Endothelial cell (in vitro differentiated cells): ENCODE results near the gene SUSD2. TPM values are rescaled to one million over a fixed set of nuclear protein-coding genes. Genes with fewer than 3 reads are reported as not detected.

Source experiments
- DNase-seq: peaks from one replicate; pipeline ENCODE4 v3.0.0; 2021; ENCODE audit warnings: low spot score
- H3K27ac Mint-ChIP-seq: one replicate; pipeline ENCODE4 v1.8.0; 2021; ENCODE audit warnings: mixed read lengths, inconsistent platforms; ENCODE audit not compliant: unreplicated experiment
- H3K27me3 Mint-ChIP-seq: one replicate; pipeline ENCODE4 v1.8.0; 2021; ENCODE audit warnings: mild to moderate bottlenecking, moderate library complexity, mixed read lengths, inconsistent platforms; ENCODE audit not compliant: unreplicated experiment
- H3K36me3 Mint-ChIP-seq: one replicate; pipeline ENCODE4 v1.8.0; 2021; ENCODE audit warnings: mild to moderate bottlenecking, low read depth, mixed read lengths, inconsistent platforms; ENCODE audit not compliant: unreplicated experiment
- H3K4me1 Mint-ChIP-seq: one replicate; pipeline ENCODE4 v1.8.0; 2021; ENCODE audit warnings: mild to moderate bottlenecking, mixed read lengths, inconsistent platforms; ENCODE audit not compliant: unreplicated experiment
- H3K4me3 Mint-ChIP-seq: one replicate; pipeline ENCODE4 v1.8.0; 2021; ENCODE audit warnings: mild to moderate bottlenecking, mixed read lengths, inconsistent platforms; ENCODE audit not compliant: unreplicated experiment
- H3K9me3 Mint-ChIP-seq: one replicate; pipeline ENCODE4 v1.8.0; 2021; ENCODE audit warnings: mixed read lengths, inconsistent platforms; ENCODE audit not compliant: unreplicated experiment
- total RNA-seq: library from RNA; stranded (reverse); fragmentation: NEBNext Ultra II Directional; extraction: Animal tissue kit (Norgen Biotek cat#: 25700); gene quantifications from one replicate; pipeline ENCODE4 v1.2.1, GENCODE V29; 2021; ENCODE audit not compliant: unreplicated experiment
- TF ChIP-seq, protein P1 (sequence below): fragments of 200-600 bp; sonication (generic); IDR thresholded peaks from one replicate; pipeline ENCODE4 v1.5.0; 2021; ENCODE audit warnings: antibody characterized with exemption; ENCODE audit not compliant: unreplicated experiment

The SUSD2 gene
- total RNA-seq, 1 donor from 2014 or later, result 0.38 TPM

DNA sequence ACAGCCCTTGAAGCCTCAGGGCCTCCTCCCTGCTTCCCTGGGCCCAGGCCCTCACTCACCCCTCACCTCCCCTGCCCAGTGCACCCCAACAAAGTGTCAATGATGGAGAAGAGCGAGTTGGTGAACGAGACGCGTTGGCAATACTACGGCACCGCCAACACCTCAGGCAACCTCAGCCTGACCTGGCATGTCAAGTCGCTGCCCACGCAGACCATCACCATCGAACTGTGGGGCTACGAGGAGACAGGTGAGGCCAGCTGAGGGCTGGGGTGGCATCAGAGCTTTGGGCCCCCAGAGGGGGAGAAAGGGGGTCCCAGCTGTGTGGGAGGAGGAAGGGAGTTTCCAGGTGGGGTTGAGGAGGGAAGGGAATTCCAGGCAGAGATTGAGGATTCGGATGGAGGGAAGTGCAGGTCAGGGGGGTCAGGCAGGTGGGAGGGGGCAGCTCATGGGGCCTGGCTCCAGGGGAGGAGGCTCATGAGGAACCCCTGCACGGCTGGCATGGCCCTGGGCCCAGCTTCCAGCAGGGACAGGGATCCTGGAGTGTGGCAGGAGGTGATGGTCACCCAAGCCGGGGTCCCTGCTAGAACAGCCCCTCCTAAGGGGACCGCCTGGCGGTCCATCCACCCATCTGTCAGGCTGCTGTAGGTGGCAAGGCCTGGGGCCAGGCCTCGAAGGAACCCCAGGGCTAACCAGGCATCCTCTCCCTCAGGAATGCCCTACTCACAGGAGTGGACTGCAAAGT is 2.9 kb downstream of the SUSD2 start:
- Mint-ChIP-seq H3K36me3 (no peaks in the 10 kb centered on the region), H3K9me3 (no peaks in the 10 kb centered on the region), H3K4me1 (peaks cover 6% of the 10 kb centered on the region), H3K27ac (no peak overlapping the region), H3K27me3 (peaks cover 6% of the 10 kb centered on the region), H3K4me3 (no peak overlapping the region)
- TF ChIP-seq, protein P1, sequence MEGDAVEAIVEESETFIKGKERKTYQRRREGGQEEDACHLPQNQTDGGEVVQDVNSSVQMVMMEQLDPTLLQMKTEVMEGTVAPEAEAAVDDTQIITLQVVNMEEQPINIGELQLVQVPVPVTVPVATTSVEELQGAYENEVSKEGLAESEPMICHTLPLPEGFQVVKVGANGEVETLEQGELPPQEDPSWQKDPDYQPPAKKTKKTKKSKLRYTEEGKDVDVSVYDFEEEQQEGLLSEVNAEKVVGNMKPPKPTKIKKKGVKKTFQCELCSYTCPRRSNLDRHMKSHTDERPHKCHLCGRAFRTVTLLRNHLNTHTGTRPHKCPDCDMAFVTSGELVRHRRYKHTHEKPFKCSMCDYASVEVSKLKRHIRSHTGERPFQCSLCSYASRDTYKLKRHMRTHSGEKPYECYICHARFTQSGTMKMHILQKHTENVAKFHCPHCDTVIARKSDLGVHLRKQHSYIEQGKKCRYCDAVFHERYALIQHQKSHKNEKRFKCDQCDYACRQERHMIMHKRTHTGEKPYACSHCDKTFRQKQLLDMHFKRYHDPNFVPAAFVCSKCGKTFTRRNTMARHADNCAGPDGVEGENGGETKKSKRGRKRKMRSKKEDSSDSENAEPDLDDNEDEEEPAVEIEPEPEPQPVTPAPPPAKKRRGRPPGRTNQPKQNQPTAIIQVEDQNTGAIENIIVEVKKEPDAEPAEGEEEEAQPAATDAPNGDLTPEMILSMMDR, result no peak
- DNase-seq, result no peak

DNA sequence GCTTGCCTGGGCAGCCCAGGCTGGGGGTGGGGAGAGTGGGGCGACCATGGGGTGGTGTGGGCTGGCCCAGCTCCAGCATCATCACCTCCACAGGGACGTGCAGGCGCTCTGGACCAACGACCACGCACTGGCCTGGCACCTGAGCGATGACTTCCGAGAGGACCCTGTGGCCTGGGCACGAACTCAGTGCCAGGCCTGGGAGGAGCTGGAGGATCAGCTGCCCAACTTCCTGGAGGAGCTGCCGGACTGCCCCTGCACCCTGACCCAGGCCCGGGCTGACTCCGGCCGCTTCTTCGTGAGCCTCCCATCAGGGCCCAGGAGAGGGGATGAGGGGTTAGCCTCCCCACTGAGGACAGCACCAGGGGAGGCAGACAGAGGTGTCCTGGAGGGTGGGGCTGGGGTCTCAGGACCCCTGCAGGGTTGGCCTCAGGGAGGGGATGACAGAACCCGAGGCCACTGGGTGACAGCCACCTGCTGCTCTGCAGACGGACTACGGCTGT is 3.8 kb downstream of the SUSD2 start:
- H3K4me3 Mint-ChIP-seq, result no peak overlapping the region
- DNase-seq, result no peak
- TF ChIP-seq, protein P1, result no peak
- peaks cover 6% of the 10 kb centered on the region for H3K27me3 Mint-ChIP-seq
- no peak overlapping the region for H3K27ac Mint-ChIP-seq
- H3K4me1 Mint-ChIP-seq, result no peaks in the 10 kb centered on the region
- H3K36me3 Mint-ChIP-seq, result no peaks in the 10 kb centered on the region
- H3K9me3 Mint-ChIP-seq, result no peaks in the 10 kb centered on the region

DNA sequence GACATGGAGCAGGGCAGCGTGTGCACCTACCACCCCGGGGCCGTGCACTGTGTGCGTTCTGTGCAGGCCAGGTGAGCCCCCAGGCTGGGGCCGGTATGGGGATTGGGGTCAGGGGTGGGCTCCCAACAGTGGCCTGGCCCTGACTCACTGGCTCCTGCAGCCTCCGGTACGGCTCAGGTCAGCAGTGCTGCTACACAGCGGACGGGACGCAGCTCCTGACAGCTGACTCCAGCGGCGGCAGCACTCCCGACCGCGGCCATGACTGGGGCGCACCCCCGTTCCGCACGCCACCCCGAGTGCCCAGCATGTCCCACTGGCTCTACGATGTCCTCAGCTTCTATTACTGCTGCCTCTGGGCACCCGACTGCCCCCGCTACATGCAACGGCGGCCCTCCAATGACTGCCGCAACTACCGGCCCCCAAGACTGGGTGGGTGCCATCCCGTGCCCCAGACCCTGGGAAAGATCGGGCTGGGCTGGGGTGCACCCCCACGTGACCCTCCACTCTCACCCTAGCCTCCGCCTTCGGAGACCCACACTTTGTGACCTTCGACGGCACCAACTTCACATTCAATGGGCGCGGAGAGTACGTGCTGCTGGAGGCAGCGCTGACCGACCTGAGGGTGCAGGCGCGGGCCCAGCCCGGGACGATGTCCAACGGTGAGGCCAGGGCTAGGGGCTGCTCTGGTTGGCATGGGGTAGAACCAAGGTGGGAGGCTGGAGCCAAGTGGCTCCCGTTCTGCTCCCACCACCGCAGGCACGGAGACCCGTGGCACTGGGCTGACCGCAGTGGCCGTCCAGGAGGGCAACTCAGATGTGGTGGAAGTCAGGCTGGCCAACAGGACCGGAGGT is 4.4 kb downstream of the SUSD2 start:
- no peaks in the 10 kb centered on the region for H3K9me3 Mint-ChIP-seq
- DNase-seq, result no peak
- H3K4me1 Mint-ChIP-seq, result no peaks in the 10 kb centered on the region
- H3K27me3 Mint-ChIP-seq, result peaks cover 6% of the 10 kb centered on the region
- H3K27ac Mint-ChIP-seq, result no peak overlapping the region
- TF ChIP-seq, protein P1, result no peak
- H3K36me3 Mint-ChIP-seq, result no peaks in the 10 kb centered on the region
- no peak overlapping the region for H3K4me3 Mint-ChIP-seq

DNA sequence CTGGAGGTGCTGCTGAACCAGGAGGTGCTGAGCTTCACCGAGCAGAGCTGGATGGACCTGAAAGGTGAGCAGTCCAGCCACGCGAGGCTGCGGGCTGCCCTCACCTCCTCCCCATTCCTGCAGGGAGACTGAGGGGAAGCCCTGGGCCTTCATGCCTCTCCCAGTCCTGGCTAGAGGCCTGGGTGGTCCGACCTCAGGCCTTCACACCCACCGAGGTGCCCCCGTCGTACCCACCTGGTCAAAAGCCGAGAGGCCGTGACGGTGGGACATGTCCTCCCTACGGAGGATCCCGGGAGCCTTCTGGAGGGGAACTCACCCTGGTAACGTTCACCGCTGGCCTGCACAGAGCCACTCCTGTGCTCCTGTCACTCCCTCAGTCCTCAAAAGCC is 5.1 kb downstream of the SUSD2 start:
- TF ChIP-seq, protein P1, result no peak
- no peaks in the 10 kb centered on the region for H3K4me1 Mint-ChIP-seq
- H3K27me3 Mint-ChIP-seq, result peaks cover 6% of the 10 kb centered on the region
- H3K27ac Mint-ChIP-seq, result no peak overlapping the region
- DNase-seq, result no peak
- H3K36me3 Mint-ChIP-seq, result no peaks in the 10 kb centered on the region
- H3K4me3 Mint-ChIP-seq, result no peak overlapping the region
- H3K9me3 Mint-ChIP-seq, result no peaks in the 10 kb centered on the region
